OCI-LY7 (cell line): ENCODE measurements around the gene AZI2. TPM values are rescaled to one million over a fixed set of nuclear protein-coding genes. Genes with fewer than 3 reads are reported as not detected.

Experiments
- BruUV-seq: library from RNA; stranded (reverse); fragments of 400-500 nt; replicated peaks from 2 replicates; lab custom pipeline; 2021; lab: Mats Ljungman, UMichigan
- CTCF ChIA-PET: fragments of 300-600 bp; sonication (Branson Sonifier 250); formaldehyde crosslinking; loops from one replicate; lab custom pipeline; 2022; ENCODE audit warnings: antibody characterized with exemption; ENCODE audit not compliant: unreplicated experiment; lab: Charles Lee
- POLR2A ChIA-PET: fragments of 300-600 bp; sonication (Branson Sonifier 250); formaldehyde crosslinking; loops from one replicate; lab custom pipeline; 2022; ENCODE audit warnings: antibody characterized with exemption; lab: Charles Lee
- DNase-seq: peaks from one replicate; pipeline ENCODE4 v3.0.0-alpha.2; 2015; ENCODE audit warnings: low spot score
- H2AFZ ChIP-seq: fragments of 200-600 bp; sonication (generic), shearing (Covaris generic); 2 replicates; pipeline ENCODE4 v1.6.1; 2014; ENCODE audit warnings: mild to moderate bottlenecking, antibody characterized with exemption, low read length, moderate library complexity
- H3K27ac ChIP-seq: fragments of 200-600 bp; sonication (generic); 2 replicates; pipeline ENCODE4 v1.5.1; 2014; ENCODE audit warnings: mixed run types, low read depth, mild to moderate bottlenecking, moderate library complexity, low read length, inconsistent platforms; ENCODE audit not compliant: poor library complexity, severe bottlenecking
- H3K36me3 ChIP-seq: fragments of 200-600 bp; sonication (generic); 2 replicates; pipeline ENCODE4 v1.6.1; 2014; ENCODE audit warnings: mild to moderate bottlenecking, antibody characterized with exemption, low read length, moderate library complexity, mixed read lengths; ENCODE audit not compliant: insufficient read depth
- H3K4me1 ChIP-seq: fragments of 200-600 bp; sonication (generic); 2 replicates; pipeline ENCODE4 v1.5.1; 2014; ENCODE audit warnings: mild to moderate bottlenecking, low read length; ENCODE audit not compliant: insufficient read depth, poor library complexity, severe bottlenecking
- H3K4me2 ChIP-seq: fragments of 200-600 bp; sonication (generic); 2 replicates; pipeline ENCODE4 v1.6.1; 2014; ENCODE audit warnings: mild to moderate bottlenecking, low read length
- H3K4me3 ChIP-seq: fragments of 200-600 bp; sonication (generic); 2 replicates; pipeline ENCODE4 v1.5.1; 2014; ENCODE audit warnings: mild to moderate bottlenecking, low read depth, low read length; ENCODE audit not compliant: poor library complexity, severe bottlenecking
- H3K79me2 ChIP-seq: fragments of 200-600 bp; sonication (generic); 2 replicates; pipeline ENCODE4 v1.6.1; 2016; ENCODE audit warnings: low read depth, mild to moderate bottlenecking, low read length, moderate library complexity, mixed read lengths; ENCODE audit not compliant: insufficient read depth
- H3K9me2 ChIP-seq: fragments of 200-600 bp; sonication (generic); 2 replicates; pipeline ENCODE4 v1.6.1; 2016; ENCODE audit warnings: mild to moderate bottlenecking, low read length, mixed read lengths; ENCODE audit not compliant: insufficient read depth
- H3K9me3 ChIP-seq: fragments of 200-600 bp; sonication (generic); 2 replicates; pipeline ENCODE4 v1.6.1; 2014; ENCODE audit warnings: mild to moderate bottlenecking, mixed run types, low read length, mixed read lengths
- H4K20me1 ChIP-seq: fragments of 200-600 bp; sonication (generic); 2 replicates; pipeline ENCODE4 v1.6.1; 2014; ENCODE audit warnings: mild to moderate bottlenecking, antibody characterized with exemption, low read length, moderate library complexity, mixed read lengths; ENCODE audit not compliant: insufficient read depth
- EZH2phosphoT487 ChIP-seq: fragments of 200-600 bp; sonication (generic); IDR thresholded peaks from 2 replicates; pipeline ENCODE4 v1.6.1; 2018; ENCODE audit warnings: low read depth, borderline replicate concordance, mild to moderate bottlenecking, mixed run types, antibody characterized with exemption, low read length, moderate library complexity, mixed read lengths
- intact Hi-C: fragments of 100-400 bp; cut with micrococcal nuclease; formaldehyde crosslinking; loops from one replicate; pipeline ENCODE4 v1.10.0; 2022; ENCODE audit not compliant: unreplicated experiment
- total RNA-seq, 2 experiments: library from RNA; depleted of rRNA in 1 of 2; stranded (reverse); fragments of >200 nt in 1 of 2; shearing (Covaris generic) in 1 of 2; gene quantifications; 2 replicates each; pipeline ENCODE4 v1.2.3, GENCODE V29; 2014 to 2022
- TF ChIP-seq, protein P1 (sequence below): fragments of 200-600 bp; sonication (generic); conservative IDR thresholded peaks from 2 replicates; pipeline ENCODE4 v1.5.1; 2014; ENCODE audit warnings: mild to moderate bottlenecking, antibody characterized with exemption, low read length, moderate library complexity, mixed read lengths

The AZI2 gene
- total RNA-seq, 2 experiments from 2014 or later: 16.1 to 45.0 TPM

DNA sequence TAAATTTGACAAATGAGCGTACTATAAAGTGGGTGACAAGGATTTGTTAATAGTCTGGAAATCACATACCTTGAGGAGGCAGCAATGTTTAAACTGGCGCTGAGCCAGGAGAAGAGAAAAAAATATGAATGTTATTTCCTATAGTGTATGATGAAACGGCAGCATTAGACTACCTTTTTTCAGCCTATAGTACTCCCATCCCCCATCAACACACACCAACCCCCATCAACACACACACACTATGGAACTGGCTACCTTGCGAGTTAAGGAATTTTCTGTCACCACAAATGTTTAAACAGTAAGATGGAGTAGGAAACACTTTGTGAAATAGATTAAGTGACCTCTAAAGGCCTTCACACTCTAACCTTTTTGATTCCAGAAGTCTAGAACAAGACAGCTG lies 46.9 kb downstream of the AZI2 start:
- H2AFZ ChIP-seq: no peak overlapping the region
- no TSS peak for BruUV-seq
- intact Hi-C loops: no loop called here
- no peaks in the 10 kb centered on the region for H4K20me1 ChIP-seq
- no peaks in the 10 kb centered on the region for H3K36me3 ChIP-seq
- H3K79me2 ChIP-seq: no peaks in the 10 kb centered on the region
- no peak for TF ChIP-seq EZH2phosphoT487
- TF ChIP-seq, protein P1, sequence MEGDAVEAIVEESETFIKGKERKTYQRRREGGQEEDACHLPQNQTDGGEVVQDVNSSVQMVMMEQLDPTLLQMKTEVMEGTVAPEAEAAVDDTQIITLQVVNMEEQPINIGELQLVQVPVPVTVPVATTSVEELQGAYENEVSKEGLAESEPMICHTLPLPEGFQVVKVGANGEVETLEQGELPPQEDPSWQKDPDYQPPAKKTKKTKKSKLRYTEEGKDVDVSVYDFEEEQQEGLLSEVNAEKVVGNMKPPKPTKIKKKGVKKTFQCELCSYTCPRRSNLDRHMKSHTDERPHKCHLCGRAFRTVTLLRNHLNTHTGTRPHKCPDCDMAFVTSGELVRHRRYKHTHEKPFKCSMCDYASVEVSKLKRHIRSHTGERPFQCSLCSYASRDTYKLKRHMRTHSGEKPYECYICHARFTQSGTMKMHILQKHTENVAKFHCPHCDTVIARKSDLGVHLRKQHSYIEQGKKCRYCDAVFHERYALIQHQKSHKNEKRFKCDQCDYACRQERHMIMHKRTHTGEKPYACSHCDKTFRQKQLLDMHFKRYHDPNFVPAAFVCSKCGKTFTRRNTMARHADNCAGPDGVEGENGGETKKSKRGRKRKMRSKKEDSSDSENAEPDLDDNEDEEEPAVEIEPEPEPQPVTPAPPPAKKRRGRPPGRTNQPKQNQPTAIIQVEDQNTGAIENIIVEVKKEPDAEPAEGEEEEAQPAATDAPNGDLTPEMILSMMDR: no peak
- ChIA-PET CTCF (no interaction called here), POLR2A (no interaction called here)
- H3K9me2 ChIP-seq: no peaks in the 10 kb centered on the region
- no peak overlapping the region for H3K4me2 ChIP-seq
- H3K4me3 ChIP-seq: no peak overlapping the region
- H3K9me3 ChIP-seq: no peaks in the 10 kb centered on the region
- no peak overlapping the region for H3K27ac ChIP-seq
- no peaks in the 10 kb centered on the region for H3K4me1 ChIP-seq
- DNase-seq: no peak

DNA sequence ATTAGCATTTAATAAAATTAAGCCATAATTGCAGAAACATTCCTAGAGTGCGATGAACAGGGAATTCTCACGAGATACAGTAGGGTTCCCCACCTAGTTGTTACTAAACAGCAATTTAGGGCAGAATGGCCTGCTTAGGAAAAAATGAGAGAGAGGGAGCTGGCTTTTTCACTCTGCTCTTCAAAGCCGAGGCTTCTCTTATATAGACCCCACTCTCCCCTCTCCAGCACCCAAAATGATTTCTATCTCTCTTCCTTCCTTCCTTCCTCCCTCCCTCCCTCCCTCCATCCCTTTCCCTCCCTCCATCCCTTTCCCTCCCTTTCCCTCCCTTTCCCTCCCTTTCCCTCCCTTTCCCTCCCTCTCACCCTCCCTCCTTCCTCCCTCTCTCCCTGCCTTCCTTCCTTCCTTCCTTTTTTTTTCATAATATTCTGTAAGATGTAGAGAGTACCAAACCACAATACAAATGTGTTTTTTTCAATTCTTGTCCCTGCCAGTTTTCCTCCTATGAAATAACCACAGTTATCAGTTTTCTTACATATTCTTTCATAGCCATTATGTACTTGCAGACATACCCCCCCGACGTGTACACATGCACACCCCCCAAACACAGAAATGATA lies 48.2 kb downstream of the AZI2 start:
- no peak overlapping the region for H3K4me2 ChIP-seq
- CTCF ChIA-PET: no interaction called here
- no peaks in the 10 kb centered on the region for H4K20me1 ChIP-seq
- intact Hi-C loops: no loop called here
- H3K27ac ChIP-seq: no peak overlapping the region
- H3K9me2 ChIP-seq: no peaks in the 10 kb centered on the region
- no peaks in the 10 kb centered on the region for H3K9me3 ChIP-seq
- H2AFZ ChIP-seq: no peak overlapping the region
- TF ChIP-seq EZH2phosphoT487: no peak
- TF ChIP-seq, protein P1: no peak
- BruUV-seq: no TSS peak
- POLR2A ChIA-PET: interaction anchor here (0.6 kb wide), 1 partner anchor 1748 kb away, joined by 3 read pairs; no protein-coding TSS in a partner anchor
- DNase-seq: no peak
- no peaks in the 10 kb centered on the region for H3K79me2 ChIP-seq
- no peaks in the 10 kb centered on the region for H3K36me3 ChIP-seq
- H3K4me1 ChIP-seq: no peaks in the 10 kb centered on the region
- H3K4me3 ChIP-seq: no peak overlapping the region

DNA sequence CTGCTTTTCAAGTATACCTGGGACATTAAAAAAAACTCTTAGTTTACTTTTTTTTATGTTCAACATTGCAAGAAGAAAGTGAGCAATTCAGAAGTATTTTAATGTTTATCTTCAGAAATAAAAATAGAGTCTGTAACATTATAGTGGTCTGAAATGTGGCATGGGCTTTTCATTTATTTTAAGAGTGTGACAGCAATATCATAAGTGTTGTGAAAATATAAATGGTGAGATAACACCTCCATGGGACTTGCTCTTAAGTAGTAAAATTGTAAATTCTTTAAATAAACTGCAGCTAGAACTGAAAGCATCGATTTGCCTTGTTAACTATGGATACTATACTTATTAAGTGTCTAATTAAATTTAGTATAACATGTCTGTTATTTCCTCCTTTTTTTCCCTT lies 48.9 kb downstream of the AZI2 start:
- Histone ChIP-seq H4K20me1 (no peaks in the 10 kb centered on the region), H2AFZ (no peak overlapping the region), H3K9me3 (no peaks in the 10 kb centered on the region), H3K79me2 (no peaks in the 10 kb centered on the region), H3K4me3 (no peak overlapping the region), H3K27ac (no peak overlapping the region), H3K9me2 (no peaks in the 10 kb centered on the region), H3K36me3 (no peaks in the 10 kb centered on the region), H3K4me2 (no peak overlapping the region), H3K4me1 (no peaks in the 10 kb centered on the region)
- TF ChIP-seq, protein P1: no peak
- TF ChIP-seq EZH2phosphoT487: no peak
- BruUV-seq: no TSS peak
- no peak for DNase-seq
- ChIA-PET CTCF (no interaction called here), POLR2A (interaction anchor here (1.1 kb wide), 1 partner anchor 12 kb away, joined by 3 read pairs; no protein-coding TSS in a partner anchor)
- intact Hi-C loops: no loop called here
